ENCODE measurements around the gene TNIK.

DNA sequence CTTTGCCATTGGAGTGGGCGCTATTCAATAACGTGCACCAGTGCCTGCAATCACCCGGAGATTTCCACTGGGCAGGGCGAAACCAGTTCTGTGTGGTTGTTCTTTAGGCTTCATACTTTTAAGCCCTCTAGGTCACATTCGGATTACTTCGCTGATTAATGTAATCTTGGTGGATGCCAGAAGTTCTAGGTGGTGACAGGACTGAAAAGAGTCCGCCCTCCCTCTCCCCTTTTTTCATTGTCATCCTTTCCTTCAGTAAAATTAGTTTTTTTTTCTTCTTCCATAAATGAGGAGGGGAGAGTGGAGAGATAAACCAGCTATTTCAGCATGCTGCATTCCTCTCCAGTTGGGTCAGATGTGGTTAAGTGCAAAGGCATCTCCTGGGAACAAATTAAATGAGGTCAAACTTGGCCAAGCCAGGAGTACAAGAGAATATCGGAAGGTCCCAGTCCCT is 431.4 kb downstream of the TNIK start:
- TF ChIP-seq, protein P1, sequence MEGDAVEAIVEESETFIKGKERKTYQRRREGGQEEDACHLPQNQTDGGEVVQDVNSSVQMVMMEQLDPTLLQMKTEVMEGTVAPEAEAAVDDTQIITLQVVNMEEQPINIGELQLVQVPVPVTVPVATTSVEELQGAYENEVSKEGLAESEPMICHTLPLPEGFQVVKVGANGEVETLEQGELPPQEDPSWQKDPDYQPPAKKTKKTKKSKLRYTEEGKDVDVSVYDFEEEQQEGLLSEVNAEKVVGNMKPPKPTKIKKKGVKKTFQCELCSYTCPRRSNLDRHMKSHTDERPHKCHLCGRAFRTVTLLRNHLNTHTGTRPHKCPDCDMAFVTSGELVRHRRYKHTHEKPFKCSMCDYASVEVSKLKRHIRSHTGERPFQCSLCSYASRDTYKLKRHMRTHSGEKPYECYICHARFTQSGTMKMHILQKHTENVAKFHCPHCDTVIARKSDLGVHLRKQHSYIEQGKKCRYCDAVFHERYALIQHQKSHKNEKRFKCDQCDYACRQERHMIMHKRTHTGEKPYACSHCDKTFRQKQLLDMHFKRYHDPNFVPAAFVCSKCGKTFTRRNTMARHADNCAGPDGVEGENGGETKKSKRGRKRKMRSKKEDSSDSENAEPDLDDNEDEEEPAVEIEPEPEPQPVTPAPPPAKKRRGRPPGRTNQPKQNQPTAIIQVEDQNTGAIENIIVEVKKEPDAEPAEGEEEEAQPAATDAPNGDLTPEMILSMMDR (conservative IDR thresholded peaks at IDR 0.05; ENCODE audit: low read depth, low read length): no peak
- TF ChIP-seq SMC3 (IDR thresholded peaks at IDR 0.05; ENCODE audit: low read depth, low read length) (no peak), POLR2A (IDR thresholded peaks at IDR 0.05; ENCODE audit: low read depth, low read length) (no peak), CEBPB (IDR thresholded peaks at IDR 0.05; ENCODE audit: low read depth, low read length) (peak; percentile 71), RCOR1 (IDR thresholded peaks at IDR 0.05; ENCODE audit: insufficient replicate concordance, low read length) (no peak), MXI1 (IDR thresholded peaks at IDR 0.05; ENCODE audit: borderline replicate concordance, low read depth, low read length) (0 out of 2 replicates have a peak, but pooled peaks have one; percentile 33), MAFK (IDR thresholded peaks at IDR 0.05; ENCODE audit: low read depth, low read length) (no peak), FOS (IDR thresholded peaks at IDR 0.05; ENCODE audit: low read depth, low read length) (0 out of 2 replicates have a peak, but pooled peaks have one; percentile 17)
- TF ChIP-seq, protein P2, sequence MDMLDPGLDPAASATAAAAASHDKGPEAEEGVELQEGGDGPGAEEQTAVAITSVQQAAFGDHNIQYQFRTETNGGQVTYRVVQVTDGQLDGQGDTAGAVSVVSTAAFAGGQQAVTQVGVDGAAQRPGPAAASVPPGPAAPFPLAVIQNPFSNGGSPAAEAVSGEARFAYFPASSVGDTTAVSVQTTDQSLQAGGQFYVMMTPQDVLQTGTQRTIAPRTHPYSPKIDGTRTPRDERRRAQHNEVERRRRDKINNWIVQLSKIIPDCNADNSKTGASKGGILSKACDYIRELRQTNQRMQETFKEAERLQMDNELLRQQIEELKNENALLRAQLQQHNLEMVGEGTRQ (IDR thresholded peaks at IDR 0.05; ENCODE audit: low read depth, low read length): no peak

All from IMR-90 (cell line).